HEK293T (cell line): ENCODE measurements around the gene AGTRAP.

ENCODE experiments used
- CTCF ChIA-PET: fragments of 350-600 bp; formaldehyde crosslinking; extraction: SDS; loops from one replicate; lab custom pipeline; 2021; ENCODE audit warnings: antibody characterized with exemption, inconsistent platforms; lab: Yijun Ruan, JAX
- POLR2A ChIA-PET: fragments of 350-600 bp; formaldehyde crosslinking; extraction: SDS; loops from one replicate; lab custom pipeline; 2020; ENCODE audit warnings: antibody characterized with exemption, inconsistent platforms; lab: Yijun Ruan, JAX
- DNase-seq: peaks from one replicate; pipeline ENCODE4 v3.0.0; 2012; ENCODE audit warnings: mixed read lengths; ENCODE audit errors: extremely low spot score
- ARNT ChIP-seq: fragments of 450-650 bp; IDR thresholded peaks from 2 replicates; pipeline ENCODE4 v1.6.1; 2017; ENCODE audit warnings: mild to moderate bottlenecking
- BHLHE40 ChIP-seq: fragments of 450-650 bp; IDR thresholded peaks from 2 replicates; pipeline ENCODE4 v1.6.1; 2016; ENCODE audit warnings: mild to moderate bottlenecking, moderate library complexity, borderline replicate concordance
- CTBP1 ChIP-seq: fragments of 450-650 bp; IDR thresholded peaks from 2 replicates; pipeline ENCODE4 v1.6.1; 2016; ENCODE audit warnings: borderline replicate concordance
- ELF4 ChIP-seq: fragments of 450-650 bp; IDR thresholded peaks from 2 replicates; pipeline ENCODE4 v1.6.1; 2017; ENCODE audit warnings: antibody characterized with exemption
- FOXA1 ChIP-seq: fragments of 450-650 bp; IDR thresholded peaks from 2 replicates; pipeline ENCODE4 v1.6.1; 2016; ENCODE audit warnings: mild to moderate bottlenecking
- FOXK2 ChIP-seq: fragments of 450-650 bp; IDR thresholded peaks from 2 replicates; pipeline ENCODE4 v1.6.1; 2016; ENCODE audit warnings: mild to moderate bottlenecking
- FOXM1 ChIP-seq: fragments of 450-650 bp; IDR thresholded peaks from 2 replicates; pipeline ENCODE4 v1.6.1; 2017; ENCODE audit warnings: mild to moderate bottlenecking, borderline replicate concordance
- HDGF ChIP-seq: fragments of 450-650 bp; IDR thresholded peaks from 2 replicates; pipeline ENCODE4 v1.6.1; 2017; ENCODE audit warnings: antibody characterized with exemption, borderline replicate concordance
- L3MBTL2 ChIP-seq: fragments of 450-650 bp; conservative IDR thresholded peaks from 2 replicates; pipeline ENCODE4 v1.6.1; 2016; ENCODE audit warnings: mild to moderate bottlenecking
- LEF1 ChIP-seq: fragments of 450-650 bp; IDR thresholded peaks from 2 replicates; pipeline ENCODE4 v1.6.1; 2017; ENCODE audit warnings: mild to moderate bottlenecking, borderline replicate concordance
- NFRKB ChIP-seq: fragments of 450-650 bp; IDR thresholded peaks from 2 replicates; pipeline ENCODE4 v1.6.1; 2016; ENCODE audit warnings: mild to moderate bottlenecking, moderate library complexity
- SP1 ChIP-seq: fragments of 450-650 bp; IDR thresholded peaks from 2 replicates; pipeline ENCODE4 v1.6.1; 2017
- SUZ12 ChIP-seq: fragments of 450-650 bp; IDR thresholded peaks from 2 replicates; pipeline ENCODE4 v1.6.1; 2016; ENCODE audit warnings: mild to moderate bottlenecking
- TARDBP ChIP-seq: fragments of 450-650 bp; IDR thresholded peaks from 2 replicates; pipeline ENCODE4 v1.6.1; 2016
- ZNF384 ChIP-seq: fragments of 450-650 bp; IDR thresholded peaks from 2 replicates; pipeline ENCODE4 v1.6.1; 2016
- TF ChIP-seq, protein P1 (sequence below): fragments of 450-650 bp; IDR thresholded peaks from 2 replicates; pipeline ENCODE4 v1.6.1; 2016

The AGTRAP gene

DNA sequence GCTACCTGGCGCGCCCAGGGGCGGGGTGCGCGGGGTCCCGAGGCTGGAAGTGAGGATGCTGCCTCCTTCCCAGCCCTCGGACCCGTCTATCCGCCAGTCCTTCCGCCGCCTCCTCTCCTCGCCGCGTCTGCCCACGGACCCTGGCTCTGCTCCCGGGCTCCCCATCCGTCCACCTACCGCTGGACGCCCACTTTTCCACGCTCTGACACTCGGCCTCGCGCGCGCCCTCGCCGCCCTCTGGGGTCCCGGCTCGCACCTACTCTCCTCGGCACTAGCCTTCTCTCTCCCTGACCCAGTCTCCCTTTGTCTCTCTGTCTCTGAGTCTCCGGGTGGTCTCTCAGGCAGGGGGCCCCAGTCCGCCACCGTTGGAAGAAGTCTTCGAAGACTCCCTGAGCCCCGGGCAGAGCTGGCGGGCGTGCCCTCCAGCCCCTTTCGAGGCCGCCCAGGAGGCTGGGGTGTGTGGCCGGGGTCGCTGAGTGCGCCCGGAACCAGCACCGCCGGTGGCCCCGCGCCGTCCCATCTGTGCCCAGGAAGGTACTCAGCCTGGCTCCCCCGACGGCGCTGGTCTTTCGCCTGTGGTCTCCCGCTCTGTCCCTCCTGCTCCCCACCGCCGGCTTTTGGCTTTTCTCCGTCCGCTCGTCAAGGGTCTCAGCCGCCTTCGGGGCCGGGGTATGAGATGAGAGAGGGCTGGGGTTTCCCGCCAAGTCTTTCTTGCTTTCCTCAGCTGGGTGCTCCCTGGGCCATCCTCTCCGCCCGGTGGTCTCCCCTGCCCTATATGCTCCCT is 43.8 kb upstream of the AGTRAP start:
- ChIA-PET POLR2A (interaction anchor here (2.7 kb wide), 1 partner anchor 11 kb away, joined by 16 read pairs; the partner anchor contains the start of gene MAD2L2), CTCF (no interaction called here)
- TF ChIP-seq, protein P1, sequence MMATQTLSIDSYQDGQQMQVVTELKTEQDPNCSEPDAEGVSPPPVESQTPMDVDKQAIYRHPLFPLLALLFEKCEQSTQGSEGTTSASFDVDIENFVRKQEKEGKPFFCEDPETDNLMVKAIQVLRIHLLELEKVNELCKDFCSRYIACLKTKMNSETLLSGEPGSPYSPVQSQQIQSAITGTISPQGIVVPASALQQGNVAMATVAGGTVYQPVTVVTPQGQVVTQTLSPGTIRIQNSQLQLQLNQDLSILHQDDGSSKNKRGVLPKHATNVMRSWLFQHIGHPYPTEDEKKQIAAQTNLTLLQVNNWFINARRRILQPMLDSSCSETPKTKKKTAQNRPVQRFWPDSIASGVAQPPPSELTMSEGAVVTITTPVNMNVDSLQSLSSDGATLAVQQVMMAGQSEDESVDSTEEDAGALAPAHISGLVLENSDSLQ: no peak
- TF ChIP-seq FOXM1 (no peak), HDGF (no peak), NFRKB (no peak), ZNF384 (no peak), FOXA1 (no peak), SUZ12 (no peak), BHLHE40 (no peak), FOXK2 (no peak), SP1 (no peak), CTBP1 (no peak), LEF1 (no peak), ARNT (no peak)

DNA sequence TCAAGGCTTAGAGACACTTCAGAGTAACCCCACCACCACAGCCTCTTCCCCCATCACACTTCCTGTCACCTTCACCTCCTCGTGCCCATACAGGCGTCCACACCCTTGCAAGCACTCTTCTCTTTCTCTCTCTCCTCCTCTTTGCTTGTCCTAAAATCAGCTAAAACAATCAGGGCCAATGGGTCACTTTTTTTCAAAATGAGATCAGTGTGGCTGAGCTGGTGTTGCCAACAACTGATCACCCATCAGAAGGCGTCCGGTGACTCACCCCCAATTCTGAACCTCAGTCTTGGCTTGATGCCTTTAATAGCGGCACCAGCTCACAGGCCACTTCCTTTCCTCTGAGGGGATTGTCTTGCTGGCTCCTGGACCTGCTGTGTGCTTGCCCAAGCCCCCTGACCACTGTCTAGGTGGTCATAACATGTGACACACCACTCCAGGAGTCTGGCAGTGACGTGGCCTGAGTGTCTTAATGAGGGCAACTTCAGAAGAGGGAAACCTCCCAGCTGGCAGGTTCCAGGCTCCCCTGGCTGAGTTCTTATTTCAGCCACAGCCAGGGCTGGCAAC is 42.8 kb upstream of the AGTRAP start:
- ChIA-PET CTCF (interaction anchor here (0.8 kb wide), 1 partner anchor 11 kb away, joined by 6 read pairs; no protein-coding TSS in a partner anchor), POLR2A (interaction anchor here (0.5 kb wide), 1 partner anchor 368 kb away, joined by 4 read pairs; no protein-coding TSS in a partner anchor)
- TF ChIP-seq SUZ12 (no peak), FOXA1 (no peak)
- DNase-seq: no peak

More for the DNA sequence above, 43.8 kb upstream of the AGTRAP start:
- DNase-seq: no peak

DNA sequence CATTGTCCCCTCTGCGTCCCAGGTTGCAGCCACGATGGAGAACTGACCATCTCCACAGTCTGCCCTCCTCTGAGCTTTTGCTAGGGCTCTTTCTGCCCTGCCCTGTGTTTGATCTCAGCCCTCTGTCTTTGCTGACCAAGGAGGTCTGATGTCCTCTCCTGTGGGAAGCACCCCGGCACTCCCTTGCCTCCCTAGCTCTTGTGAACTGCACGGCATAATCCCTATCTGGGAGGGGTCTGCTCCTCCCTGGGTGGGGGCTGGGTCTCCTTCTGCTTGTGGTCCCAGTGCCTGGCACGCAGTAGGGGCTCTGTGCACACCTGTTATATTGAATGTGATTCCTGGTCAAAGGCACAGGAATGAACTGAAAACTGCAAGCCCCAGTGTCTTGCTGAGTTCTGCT is 42.0 kb upstream of the AGTRAP start:
- CTCF ChIA-PET: interaction anchor here (0.8 kb wide), 1 partner anchor 12 kb away, joined by 6 read pairs; no protein-coding TSS in a partner anchor
- POLR2A ChIA-PET: no interaction called here
- DNase-seq: no peak
- no peak for TF ChIP-seq SP1
- no peak for TF ChIP-seq L3MBTL2
- no peak for TF ChIP-seq FOXK2
- no peak for TF ChIP-seq NFRKB
- TF ChIP-seq LEF1: no peak
- TF ChIP-seq FOXA1: no peak
- no peak for TF ChIP-seq CTBP1
- no peak for TF ChIP-seq ZNF384
- no peak for TF ChIP-seq ARNT
- no peak for TF ChIP-seq TARDBP
- no peak for TF ChIP-seq BHLHE40
- TF ChIP-seq, protein P1: no peak
- no peak for TF ChIP-seq HDGF
- no peak for TF ChIP-seq FOXM1
- TF ChIP-seq ELF4: no peak
- TF ChIP-seq SUZ12: no peak

DNA sequence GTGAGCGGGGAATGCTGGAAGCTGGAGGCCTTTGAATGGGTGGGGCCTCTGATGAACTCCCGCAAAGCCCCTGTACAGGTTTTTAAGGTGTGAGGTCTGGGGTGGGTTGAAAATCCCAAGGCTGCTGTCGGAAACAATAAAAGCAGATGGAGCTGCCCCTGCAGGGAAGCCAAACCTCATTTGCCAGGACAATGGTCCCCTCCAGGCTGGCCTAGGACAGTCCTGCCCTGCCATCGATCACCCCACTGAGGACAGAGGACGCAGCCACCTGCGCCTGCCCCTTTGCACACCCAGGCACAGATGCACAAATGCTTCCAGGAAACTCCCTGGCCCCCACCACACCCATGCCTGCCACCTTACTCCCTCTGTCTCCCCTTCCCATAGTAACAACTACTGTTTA is 40.1 kb upstream of the AGTRAP start:
- CTCF ChIA-PET: interaction anchor here (0.6 to 1.2 kb wide), 2 partner anchors 14 to 15 kb away, joined by 3 read pairs; no protein-coding TSS in a partner anchor
- POLR2A ChIA-PET: no interaction called here
- no peak for DNase-seq
- TF ChIP-seq FOXM1 (no peak), ELF4 (no peak), SUZ12 (no peak), HDGF (no peak), L3MBTL2 (no peak), TARDBP (no peak), LEF1 (no peak)

DNA sequence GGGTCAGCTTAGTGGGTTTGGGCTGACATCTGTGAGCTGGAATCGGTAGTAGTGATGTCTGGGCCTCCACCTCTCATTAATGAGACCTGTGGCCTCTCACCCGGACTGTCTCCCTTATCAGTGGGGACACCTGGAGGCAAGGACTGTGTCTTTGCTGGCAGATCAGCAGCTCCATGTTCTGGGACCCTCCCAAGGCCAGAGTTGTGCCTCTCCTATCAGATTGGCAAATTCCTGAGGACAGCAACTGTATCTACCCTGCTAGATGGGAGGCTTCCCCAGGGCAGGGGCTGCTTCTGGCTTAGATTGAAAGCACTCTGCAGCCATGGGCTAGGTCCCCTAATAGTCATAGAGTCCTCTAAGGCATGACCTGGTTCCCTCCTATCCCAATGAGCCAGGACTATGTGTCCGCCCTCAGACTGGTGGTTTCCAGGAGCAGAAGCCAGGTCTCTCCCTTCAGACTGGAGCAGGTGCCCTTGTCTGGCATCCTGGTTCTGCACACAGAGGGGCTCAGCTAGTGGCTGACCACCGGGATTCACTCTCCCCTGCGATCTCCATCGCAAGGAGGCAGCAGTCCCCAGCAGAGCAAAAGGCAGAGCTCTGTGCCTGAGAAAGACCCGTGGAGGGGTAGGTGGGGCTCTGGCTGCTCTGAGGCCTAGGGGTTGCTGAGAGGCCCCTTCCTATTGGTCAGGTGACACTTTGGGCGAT is 38.6 kb upstream of the AGTRAP start:
- no peak for DNase-seq
- TF ChIP-seq BHLHE40 (no peak), CTBP1 (no peak), FOXA1 (no peak)
- CTCF ChIA-PET: interaction anchor here (1.5 to 1.6 kb wide), 2 partner anchors 10 to 22 kb away, joined by 3 to 5 read pairs; no protein-coding TSS in a partner anchor
- POLR2A ChIA-PET: no interaction called here

DNA sequence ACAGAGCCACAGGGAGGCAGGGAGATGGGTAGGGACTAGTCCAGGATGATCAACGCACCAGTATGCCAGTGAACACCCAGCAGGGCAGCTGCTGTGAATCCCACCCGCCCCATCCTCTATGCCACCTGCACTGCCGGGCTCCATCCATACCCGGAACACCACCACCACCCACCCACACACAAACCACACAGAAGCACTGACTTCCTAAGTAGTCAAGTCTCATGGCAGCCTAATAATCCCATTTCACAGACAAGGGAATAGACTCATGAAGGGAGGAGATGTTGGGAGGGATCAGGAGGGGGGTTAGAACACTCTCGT is 38.1 kb upstream of the AGTRAP start:
- ChIA-PET POLR2A (no interaction called here), CTCF (interaction anchor here (1.5 to 1.6 kb wide), 2 partner anchors 10 to 22 kb away, joined by 3 to 5 read pairs; no protein-coding TSS in a partner anchor)
- TF ChIP-seq FOXK2: no peak
- no peak for TF ChIP-seq FOXA1
- TF ChIP-seq ARNT: no peak
- TF ChIP-seq LEF1: no peak
- DNase-seq: no peak
